ENCODE data around the gene ABCC4. TPM values are rescaled to one million over a fixed set of nuclear protein-coding genes. Genes with fewer than 3 reads are reported as not detected.

ABCC4 gene
- total RNA-seq, 1 donor from 2014 or later, result 33.4 TPM

GRCh38 chr13:95151942-95152587, 149.2 kb downstream of the ABCC4 start:
- H3K4me3 ChIP-seq (ENCODE audit: low read depth, low read length), result no peak overlapping the region
- TF ChIP-seq CTCF (conservative IDR thresholded peaks at IDR 0.05; ENCODE audit: low read depth, low read length), result no peak
- DNase-seq (ENCODE audit: low read depth), result no peak

GRCh38 chr13:95150555-95150954, 150.7 kb downstream of the ABCC4 start:
- no peak for TF ChIP-seq CTCF (conservative IDR thresholded peaks at IDR 0.05; ENCODE audit: low read depth, low read length)
- no peak overlapping the region for H3K4me3 ChIP-seq (ENCODE audit: low read depth, low read length)
- DNase-seq (ENCODE audit: low read depth), result no peak

- TF ChIP-seq CTCF (conservative IDR thresholded peaks at IDR 0.05; ENCODE audit: low read depth, low read length), result no peak
- H3K4me3 ChIP-seq (ENCODE audit: low read depth, low read length), result no peak overlapping the region
- DNase-seq (ENCODE audit: low read depth), result no peak
Observed at GRCh38 chr13:95146486-95146885, 154.8 kb downstream of the ABCC4 start.

GRCh38 chr13:95145587-95145986, 155.7 kb downstream of the ABCC4 start:
- DNase-seq (ENCODE audit: low read depth), result no peak
- no peak overlapping the region for H3K4me3 ChIP-seq (ENCODE audit: low read depth, low read length)
- TF ChIP-seq CTCF (conservative IDR thresholded peaks at IDR 0.05; ENCODE audit: low read depth, low read length), result no peak

GRCh38 chr13:95140502-95140901, 160.7 kb downstream of the ABCC4 start:
- H3K4me3 ChIP-seq (ENCODE audit: low read depth, low read length), result no peak overlapping the region
- DNase-seq (ENCODE audit: low read depth), result no peak
- TF ChIP-seq CTCF (conservative IDR thresholded peaks at IDR 0.05; ENCODE audit: low read depth, low read length), result no peak

- no peak for DNase-seq (ENCODE audit: low read depth)
- no peak for TF ChIP-seq CTCF (conservative IDR thresholded peaks at IDR 0.05; ENCODE audit: low read depth, low read length)
Observed at GRCh38 chr13:95138876-95139585, 162.2 kb downstream of the ABCC4 start.

GRCh38 chr13:95137096-95137495, 164.2 kb downstream of the ABCC4 start:
- H3K4me3 ChIP-seq (ENCODE audit: low read depth, low read length), result no peak overlapping the region
- no peak for DNase-seq (ENCODE audit: low read depth)
- no peak for TF ChIP-seq CTCF (conservative IDR thresholded peaks at IDR 0.05; ENCODE audit: low read depth, low read length)

More at GRCh38 chr13:95138876-95139585, 162.2 kb downstream of the ABCC4 start:
- no peak overlapping the region for H3K4me3 ChIP-seq (ENCODE audit: low read depth, low read length)
